Left forelimb (tissue), 1 donor: ENCODE measurements around the gene IL10.
A peak's percentile ranks its signal among the peaks of the same experiment; 100 is the strongest.
"Not testable (repeated sequence)": the region's sequence is repeated elsewhere in the genome, so short reads cannot be mapped to it uniquely, and the experiment has no call there.

Experiments
- DNase-seq: peaks from one replicate; pipeline ENCODE4 v3.0.0-alpha.2; 2018; ENCODE audit warnings: low spot score

IL10 gene

GRCh38 chr1:206793620-206794019 lies 21.3 kb upstream of the IL10 start:
- no peak for DNase-seq

GRCh38 chr1:206792939-206793607 lies 20.8 kb upstream of the IL10 start:
- no peak for DNase-seq

- no peak for DNase-seq
These were observed 18.4 kb upstream of the IL10 start for GRCh38 chr1:206790502-206791250.

GRCh38 chr1:206788487-206789050 lies 16.3 kb upstream of the IL10 start:
- DNase-seq: no peak

GRCh38 chr1:206787891-206788290 lies 15.6 kb upstream of the IL10 start:
- no peak for DNase-seq

GRCh38 chr1:206786212-206786886 lies 14.1 kb upstream of the IL10 start:
- no peak for DNase-seq

- no peak for DNase-seq
These were observed 13.0 kb upstream of the IL10 start for GRCh38 chr1:206785182-206785765.

GRCh38 chr1:206784471-206784903 lies 12.2 kb upstream of the IL10 start:
- DNase-seq: no peak

GRCh38 chr1:206783506-206783905 lies 11.2 kb upstream of the IL10 start:
- no peak for DNase-seq

GRCh38 chr1:206782448-206782847 lies 10.2 kb upstream of the IL10 start:
- DNase-seq: no peak

- no peak for DNase-seq
These were observed 7.3 kb upstream of the IL10 start for GRCh38 chr1:206779638-206780037.

GRCh38 chr1:206778911-206779310 lies 6.6 kb upstream of the IL10 start:
- DNase-seq: not testable (repeated sequence)

GRCh38 chr1:206778031-206778430 lies 5.7 kb upstream of the IL10 start:
- no peak for DNase-seq

GRCh38 chr1:206776229-206776628 lies 3.9 kb upstream of the IL10 start:
- no peak for DNase-seq

GRCh38 chr1:206774093-206774492 lies 1.8 kb upstream of the IL10 start:
- DNase-seq: peak; percentile 55

GRCh38 chr1:206771338-206771692 lies 979 bp downstream of the IL10 start:
- no peak for DNase-seq

- DNase-seq: no peak
These were observed 1.6 kb downstream of the IL10 start, which contains the start of gene IL19 for GRCh38 chr1:206770531-206771337. Gene IL19 (plus strand): TSS chr1:206770773. CDS start chr1:206836663, 65,890 bp downstream.

- no peak for DNase-seq
These were observed 3.0 kb downstream of the IL10 start for GRCh38 chr1:206769304-206769731.

GRCh38 chr1:206768472-206769303 lies 3.6 kb downstream of the IL10 start:
- DNase-seq: no peak

GRCh38 chr1:206766251-206766856 lies 5.9 kb downstream of the IL10 start:
- DNase-seq: no peak
